ENCODE data around the gene CNBD2.
"Not testable (repeated sequence)": the region's sequence is repeated elsewhere in the genome, so short reads cannot be mapped to it uniquely, and the experiment has no call there.

GRCh38 chr20:35959291-35959690, 9.1 kb upstream of the CNBD2 start:
- TF ChIP-seq CTCF (IDR thresholded peaks at IDR 0.05); ARID4B (CRISPR knock-in tag; IDR thresholded peaks at IDR 0.05; ENCODE audit: borderline replicate concordance); SP1 (CRISPR knock-in tag; conservative IDR thresholded peaks at IDR 0.05); ZNF121 (CRISPR knock-in tag; IDR thresholded peaks at IDR 0.05); IRF2 (CRISPR knock-in tag; IDR thresholded peaks at IDR 0.05; ENCODE audit: borderline replicate concordance, low read depth); NR1H2 (CRISPR knock-in tag; IDR thresholded peaks at IDR 0.05); JUN (CRISPR knock-in tag; IDR thresholded peaks at IDR 0.05); ELF4 (CRISPR knock-in tag; IDR thresholded peaks at IDR 0.05; ENCODE audit: low read depth); NR2C2 (CRISPR knock-in tag; IDR thresholded peaks at IDR 0.05); NR3C1 (CRISPR knock-in tag; conservative IDR thresholded peaks at IDR 0.05; ENCODE audit: low read depth): not testable (repeated sequence)
- TF ChIP-seq, protein P1, sequence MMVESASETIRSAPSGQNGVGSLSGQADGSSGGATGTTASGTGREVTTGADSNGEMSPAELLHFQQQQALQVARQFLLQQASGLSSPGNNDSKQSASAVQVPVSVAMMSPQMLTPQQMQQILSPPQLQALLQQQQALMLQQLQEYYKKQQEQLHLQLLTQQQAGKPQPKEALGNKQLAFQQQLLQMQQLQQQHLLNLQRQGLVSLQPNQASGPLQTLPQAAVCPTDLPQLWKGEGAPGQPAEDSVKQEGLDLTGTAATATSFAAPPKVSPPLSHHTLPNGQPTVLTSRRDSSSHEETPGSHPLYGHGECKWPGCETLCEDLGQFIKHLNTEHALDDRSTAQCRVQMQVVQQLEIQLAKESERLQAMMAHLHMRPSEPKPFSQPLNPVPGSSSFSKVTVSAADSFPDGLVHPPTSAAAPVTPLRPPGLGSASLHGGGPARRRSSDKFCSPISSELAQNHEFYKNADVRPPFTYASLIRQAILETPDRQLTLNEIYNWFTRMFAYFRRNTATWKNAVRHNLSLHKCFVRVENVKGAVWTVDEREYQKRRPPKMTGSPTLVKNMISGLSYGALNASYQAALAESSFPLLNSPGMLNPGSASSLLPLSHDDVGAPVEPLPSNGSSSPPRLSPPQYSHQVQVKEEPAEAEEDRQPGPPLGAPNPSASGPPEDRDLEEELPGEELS (CRISPR knock-in tag; IDR thresholded peaks at IDR 0.05) = not testable (repeated sequence)
- TF ChIP-seq, protein P2, sequence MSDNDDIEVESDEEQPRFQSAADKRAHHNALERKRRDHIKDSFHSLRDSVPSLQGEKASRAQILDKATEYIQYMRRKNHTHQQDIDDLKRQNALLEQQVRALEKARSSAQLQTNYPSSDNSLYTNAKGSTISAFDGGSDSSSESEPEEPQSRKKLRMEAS (CRISPR knock-in tag; IDR thresholded peaks at IDR 0.05) = not testable (repeated sequence)

Measured in WTC11 (cell line).